ENCODE data around the gene CLDN6. TPM values are rescaled to one million over a fixed set of nuclear protein-coding genes. Genes with fewer than 3 reads are reported as not detected.
A peak's percentile ranks its signal among the peaks of the same experiment; 100 is the strongest.

The CLDN6 gene
- total RNA-seq, 1 experiment from 2014 or later, result not detected

DNA sequence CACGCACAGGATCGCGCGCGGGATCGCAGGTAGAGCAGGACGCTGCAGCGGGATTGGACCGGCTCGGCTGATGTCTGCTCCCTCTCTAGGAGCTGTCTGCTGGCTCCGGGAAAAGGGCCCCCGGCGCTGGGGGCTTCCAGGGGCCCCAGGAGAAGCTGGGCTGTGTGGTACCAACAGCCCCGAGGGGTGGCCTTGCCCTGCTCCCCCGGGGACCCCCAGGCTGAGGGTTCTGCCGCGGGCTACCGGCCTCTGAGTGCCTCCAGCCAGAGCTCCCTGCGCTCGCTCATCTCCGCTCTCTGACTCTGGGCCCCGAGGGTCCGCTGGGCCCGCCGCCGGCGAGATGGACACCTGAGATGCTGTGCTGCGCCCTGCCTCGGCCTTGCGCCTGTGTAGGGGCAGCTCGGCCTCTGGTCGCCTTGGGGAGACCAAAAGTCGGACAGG, 50.2 kb downstream of the CLDN6 start:
- H3K4me3 ChIP-seq (ENCODE audit: low read length), result peak overlapping the region; percentile 99; the same call in 1 of the 2 replicates
- no peaks in the 10 kb centered on the region for H3K27me3 ChIP-seq (ENCODE audit: low read length)
- peak overlapping the region; percentile 86 for H3K27ac ChIP-seq (ENCODE audit: low read length)

DNA sequence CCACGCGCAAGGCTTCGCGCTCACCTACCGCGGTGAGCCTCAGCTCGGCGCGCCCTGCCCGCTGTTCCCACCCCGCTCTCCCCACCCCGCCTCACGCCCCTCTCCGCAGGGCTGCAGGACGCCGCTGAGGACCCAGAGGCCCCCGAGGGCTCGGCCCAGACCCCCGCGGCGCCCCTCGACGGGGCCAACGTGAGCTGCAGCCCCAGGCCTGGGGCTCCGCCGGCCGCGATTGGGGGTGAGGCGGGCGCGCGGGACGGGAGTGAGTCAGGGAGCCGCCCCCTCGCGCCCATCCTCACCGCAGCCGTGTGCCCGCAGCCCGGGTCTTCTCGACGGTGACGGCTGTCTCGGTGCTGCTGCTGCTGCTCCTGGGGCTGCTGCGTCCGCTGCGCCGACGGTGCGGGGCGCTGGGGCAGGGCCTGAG, 50.8 kb downstream of the CLDN6 start:
- no peaks in the 10 kb centered on the region for H3K9me2 ChIP-seq (replicated peaks; ENCODE audit: insufficient read depth, low read length)
- H3K9me3 ChIP-seq (ENCODE audit: low read length), result no peaks in the 10 kb centered on the region
- H4K20me1 ChIP-seq (ENCODE audit: insufficient read depth, low read depth, low read length), result peaks cover 14% of the 10 kb centered on the region
- no peak overlapping the region for H3K27ac ChIP-seq (ENCODE audit: low read length)
- H3K9ac ChIP-seq (ENCODE audit: low read length), result no peak overlapping the region
- H3K27me3 ChIP-seq (ENCODE audit: low read length), result no peaks in the 10 kb centered on the region
- H3K4me2 ChIP-seq (ENCODE audit: low read depth, low read length, poor library complexity, severe bottlenecking), result no peak overlapping the region
- DNase-seq, result no peak
- H2AFZ ChIP-seq (ENCODE audit: low read length), result no peak overlapping the region
- peaks cover 75% of the 10 kb centered on the region for H3K4me1 ChIP-seq (ENCODE audit: low read length)
- peaks cover 19% of the 10 kb centered on the region for H3K79me2 ChIP-seq (ENCODE audit: low read length)
- 0 out of 2 replicates have a peak, but pooled peaks cover 3% of the 10 kb centered on the region for H3K36me3 ChIP-seq (ENCODE audit: insufficient read depth, low read length)
- H3K4me3 ChIP-seq (ENCODE audit: low read length), result no peak overlapping the region

More for the DNA sequence above, 50.2 kb downstream of the CLDN6 start:
- Histone ChIP-seq H3K9ac (ENCODE audit: low read length) (peak overlapping the region; percentile 98), H3K4me2 (ENCODE audit: low read depth, low read length, poor library complexity, severe bottlenecking) (peak overlapping the region; percentile 79), H2AFZ (ENCODE audit: low read length) (no peak overlapping the region), H3K4me1 (ENCODE audit: low read length) (peaks cover 77% of the 10 kb centered on the region), H3K79me2 (ENCODE audit: low read length) (peaks cover 20% of the 10 kb centered on the region), H3K9me2 (replicated peaks; ENCODE audit: insufficient read depth, low read length) (no peaks in the 10 kb centered on the region), H3K9me3 (ENCODE audit: low read length) (no peaks in the 10 kb centered on the region), H4K20me1 (ENCODE audit: insufficient read depth, low read depth, low read length) (peaks cover 16% of the 10 kb centered on the region), H3K36me3 (ENCODE audit: insufficient read depth, low read length) (0 out of 2 replicates have a peak, but pooled peaks cover 8% of the 10 kb centered on the region)
- no peak for DNase-seq

DNA sequence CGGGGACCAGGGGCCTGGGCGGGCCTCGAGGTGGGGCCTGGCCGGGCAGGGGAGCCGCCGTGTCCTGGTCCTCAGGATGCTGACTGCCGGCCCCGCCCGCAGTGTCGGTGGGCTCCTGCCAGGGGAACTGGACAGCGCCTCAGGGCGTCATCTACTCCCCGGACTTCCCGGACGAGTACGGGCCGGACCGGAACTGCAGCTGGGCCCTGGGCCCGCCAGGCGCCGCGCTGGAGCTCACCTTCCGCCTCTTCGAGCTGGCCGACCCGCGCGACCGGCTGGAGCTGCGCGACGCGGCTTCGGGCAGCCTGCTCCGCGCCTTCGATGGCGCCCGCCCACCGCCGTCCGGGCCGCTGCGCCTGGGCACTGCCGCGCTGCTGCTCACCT, 51.2 kb downstream of the CLDN6 start:
- peaks cover 15% of the 10 kb centered on the region for H3K79me2 ChIP-seq (ENCODE audit: low read length)
- no peak overlapping the region for H3K4me3 ChIP-seq (ENCODE audit: low read length)
- no peak for DNase-seq
- H3K9me3 ChIP-seq (ENCODE audit: low read length), result no peaks in the 10 kb centered on the region
- peaks cover 11% of the 10 kb centered on the region; the same call in 1 of the 2 replicates for H4K20me1 ChIP-seq (ENCODE audit: insufficient read depth, low read depth, low read length)
- no peaks in the 10 kb centered on the region for H3K9me2 ChIP-seq (replicated peaks; ENCODE audit: insufficient read depth, low read length)
- H3K4me1 ChIP-seq (ENCODE audit: low read length), result peaks cover 74% of the 10 kb centered on the region
- no peak overlapping the region for H3K27ac ChIP-seq (ENCODE audit: low read length)
- no peaks in the 10 kb centered on the region for H3K36me3 ChIP-seq (ENCODE audit: insufficient read depth, low read length)
- H3K27me3 ChIP-seq (ENCODE audit: low read length), result no peaks in the 10 kb centered on the region
- no peak overlapping the region for H3K4me2 ChIP-seq (ENCODE audit: low read depth, low read length, poor library complexity, severe bottlenecking)
- no peak overlapping the region for H3K9ac ChIP-seq (ENCODE audit: low read length)
- H2AFZ ChIP-seq (ENCODE audit: low read length), result no peak overlapping the region

DNA sequence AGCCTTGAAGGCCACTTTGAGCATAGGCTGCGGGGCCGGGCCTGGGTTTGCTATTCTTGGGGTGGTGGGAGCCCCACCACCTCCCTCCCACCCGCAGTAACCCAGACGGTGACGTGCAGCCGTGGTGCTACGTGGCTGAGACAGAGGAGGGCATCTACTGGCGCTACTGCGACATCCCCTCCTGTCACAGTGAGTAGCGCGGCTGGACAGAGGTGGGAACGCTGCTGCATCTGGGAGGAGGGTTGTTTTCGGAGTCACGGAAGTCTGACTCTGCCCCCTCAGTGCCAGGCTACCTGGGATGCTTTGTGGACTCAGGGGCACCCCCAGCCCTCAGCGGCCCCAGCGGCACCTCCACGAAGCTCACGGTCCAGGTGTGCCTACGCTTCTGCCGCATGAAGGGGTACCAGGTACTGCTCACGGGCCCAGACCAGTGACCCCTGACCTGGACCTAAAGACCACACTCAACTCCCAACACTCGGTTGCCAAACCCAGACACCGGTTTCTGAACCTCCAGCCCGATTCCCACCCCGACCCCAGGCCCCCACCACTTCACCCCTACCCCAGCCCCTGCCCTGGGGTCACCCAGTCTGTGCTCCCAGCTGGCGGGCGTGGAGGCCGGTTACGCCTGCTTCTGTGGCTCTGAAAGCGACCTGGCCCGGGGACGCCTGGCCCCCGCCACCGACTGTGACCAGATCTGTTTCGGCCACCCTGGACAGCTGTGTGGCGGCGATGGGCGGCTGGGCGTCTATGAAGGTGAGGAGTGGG, 51.8 kb downstream of the CLDN6 start:
- H3K79me2 ChIP-seq (ENCODE audit: low read length), result peaks cover 15% of the 10 kb centered on the region
- H3K4me1 ChIP-seq (ENCODE audit: low read length), result peaks cover 68% of the 10 kb centered on the region
- H3K9me2 ChIP-seq (replicated peaks; ENCODE audit: insufficient read depth, low read length), result no peaks in the 10 kb centered on the region
- H3K4me2 ChIP-seq (ENCODE audit: low read depth, low read length, poor library complexity, severe bottlenecking), result peak overlapping the region; percentile 58
- peak overlapping the region; percentile 55; the same call in 1 of the 2 replicates for H3K4me3 ChIP-seq (ENCODE audit: low read length)
- no peaks in the 10 kb centered on the region for H3K36me3 ChIP-seq (ENCODE audit: insufficient read depth, low read length)
- H3K27ac ChIP-seq (ENCODE audit: low read length), result peak overlapping the region; percentile 56
- H2AFZ ChIP-seq (ENCODE audit: low read length), result no peak overlapping the region
- H3K9me3 ChIP-seq (ENCODE audit: low read length), result no peaks in the 10 kb centered on the region
- no peak for DNase-seq
- peaks cover 10% of the 10 kb centered on the region; the same call in 1 of the 2 replicates for H4K20me1 ChIP-seq (ENCODE audit: insufficient read depth, low read depth, low read length)
- peak overlapping the region; percentile 52 for H3K9ac ChIP-seq (ENCODE audit: low read length)
- no peaks in the 10 kb centered on the region for H3K27me3 ChIP-seq (ENCODE audit: low read length)

Small RNA genes lying within 50 kb of the gene (small RNA-seq; reads per million reads assigned to genes)
- gene LINC00514, result not detected

Other genes with a start within 250 kb of the CLDN6 start
- gene ELOB, start 240.9 kb downstream of the CLDN6 start, total RNA-seq (2014; rRNA removed; shearing (Covaris generic); ENCODE audit: low replicate concordance), result 336 and 358 TPM in 2 replicates
- gene PRSS33, start 230.6 kb downstream of the CLDN6 start, total RNA-seq (2014; rRNA removed; shearing (Covaris generic); ENCODE audit: low replicate concordance), result not detected in 2 replicates
- not detected in 2 replicates for gene PRSS41, start 219.7 kb downstream of the CLDN6 start, total RNA-seq (2014; rRNA removed; shearing (Covaris generic); ENCODE audit: low replicate concordance)
- not detected in 2 replicates for gene PRSS21, start 200.9 kb downstream of the CLDN6 start, total RNA-seq (2014; rRNA removed; shearing (Covaris generic); ENCODE audit: low replicate concordance)
- gene ZG16B, start 187.9 kb downstream of the CLDN6 start, total RNA-seq (2014; rRNA removed; shearing (Covaris generic); ENCODE audit: low replicate concordance), result not detected in 2 replicates
- gene PRSS22, start 160.0 kb downstream of the CLDN6 start, total RNA-seq (2014; rRNA removed; shearing (Covaris generic); ENCODE audit: low replicate concordance), result not detected in 2 replicates
- gene FLYWCH2, start 135.0 kb downstream of the CLDN6 start, total RNA-seq (2014; rRNA removed; shearing (Covaris generic); ENCODE audit: low replicate concordance), result 63.5 and 85.1 TPM in 2 replicates
- gene FLYWCH1, start 106.3 kb downstream of the CLDN6 start, total RNA-seq (2014; rRNA removed; shearing (Covaris generic); ENCODE audit: low replicate concordance), result 11.0 and 22.7 TPM in 2 replicates
- gene KREMEN2, start 53.9 kb downstream of the CLDN6 start, total RNA-seq (2014; rRNA removed; shearing (Covaris generic); ENCODE audit: low replicate concordance), result 3.4 and 8.5 TPM in 2 replicates
- gene PAQR4, start 48.8 kb downstream of the CLDN6 start, total RNA-seq (2014; rRNA removed; shearing (Covaris generic); ENCODE audit: low replicate concordance), result 30.7 and 44.0 TPM in 2 replicates
- 17.6 and 30.3 TPM in 2 replicates for gene PKMYT1, start 37.7 kb downstream of the CLDN6 start, total RNA-seq (2014; rRNA removed; shearing (Covaris generic); ENCODE audit: low replicate concordance)
- gene CLDN9, start 5.3 kb downstream of the CLDN6 start, total RNA-seq (2014; rRNA removed; shearing (Covaris generic); ENCODE audit: low replicate concordance), result not detected in 2 replicates
- 4.9 and 9.4 TPM in 2 replicates for gene TNFRSF12A, start 2.2 kb upstream of the CLDN6 start, total RNA-seq (2014; rRNA removed; shearing (Covaris generic); ENCODE audit: low replicate concordance)
- gene HCFC1R1, start 5.8 kb upstream of the CLDN6 start, total RNA-seq (2014; rRNA removed; shearing (Covaris generic); ENCODE audit: low replicate concordance), result 51.7 and 67.8 TPM in 2 replicates
- gene THOC6, start 5.9 kb upstream of the CLDN6 start, total RNA-seq (2014; rRNA removed; shearing (Covaris generic); ENCODE audit: low replicate concordance), result 20.0 and 35.8 TPM in 2 replicates
- gene BICDL2, start 18.8 kb upstream of the CLDN6 start, total RNA-seq (2014; rRNA removed; shearing (Covaris generic); ENCODE audit: low replicate concordance), result not detected in 2 replicates
- gene MMP25, start 28.4 kb upstream of the CLDN6 start, total RNA-seq (2014; rRNA removed; shearing (Covaris generic); ENCODE audit: low replicate concordance), result 0.15 and 0.47 TPM in 2 replicates
- not detected in 2 replicates for gene IL32, start 47.5 kb upstream of the CLDN6 start, total RNA-seq (2014; rRNA removed; shearing (Covaris generic); ENCODE audit: low replicate concordance)
- gene ZSCAN10, start 81.1 kb upstream of the CLDN6 start, total RNA-seq (2014; rRNA removed; shearing (Covaris generic); ENCODE audit: low replicate concordance), result not detected in 2 replicates
- not detected in 2 replicates for gene ZNF205, start 94.4 kb upstream of the CLDN6 start, total RNA-seq (2014; rRNA removed; shearing (Covaris generic); ENCODE audit: low replicate concordance)
- 2.0 and 8.0 TPM in 2 replicates for gene ZNF213, start 116.8 kb upstream of the CLDN6 start, total RNA-seq (2014; rRNA removed; shearing (Covaris generic); ENCODE audit: low replicate concordance)
- not detected in 2 replicates for gene OR1F1, start 170.0 kb upstream of the CLDN6 start, total RNA-seq (2014; rRNA removed; shearing (Covaris generic); ENCODE audit: low replicate concordance)
- gene ZNF200, start 217.0 kb upstream of the CLDN6 start, total RNA-seq (2014; rRNA removed; shearing (Covaris generic); ENCODE audit: low replicate concordance), result 8.5 and 12.1 TPM in 2 replicates
- gene MEFV, start 238.4 kb upstream of the CLDN6 start, total RNA-seq (2014; rRNA removed; shearing (Covaris generic); ENCODE audit: low replicate concordance), result not detected in 2 replicates

Measured in Karpas-422 (cell line).